Suprapubic skin (tissue), 3 donors: ENCODE measurements around the gene AGR3.

Experiments
- CTCF ChIP-seq, 2 donors: fragments of 200-600 bp in 1 of 2; fragments of 450-650 bp in 1 of 2; sonication (generic) in 1 of 2; IDR thresholded peaks; one replicate each; pipeline ENCODE4 v1.5.1; 2016 to 2019; ENCODE audit warnings: antibody characterized with exemption in 2 of 2, mild to moderate bottlenecking in 1 of 2, moderate library complexity in 1 of 2
- POLR2AphosphoS5 ChIP-seq, 3 donors: sonication (generic); formaldehyde crosslinking; IDR thresholded peaks; one replicate each; pipeline ENCODE4 v1.6.1; 2017; ENCODE audit warnings: antibody characterized with exemption in 3 of 3

GRCh38 chr7:16925609-16926008 lies 43.8 kb upstream of the AGR3 start:
- TF ChIP-seq CTCF (IDR thresholded peaks at IDR 0.05) = no peak
- TF ChIP-seq POLR2AphosphoS5 (IDR thresholded peaks at IDR 0.05) = no peak
